NCI-H146 (cell line): ENCODE data around the gene ZNF878.
A peak's percentile ranks its signal among the peaks of the same experiment; 100 is the strongest.
"Not testable (repeated sequence)": the region's sequence is repeated elsewhere in the genome, so short reads cannot be mapped to it uniquely, and the experiment has no call there.

Source experiments
- DNase-seq: peaks from one replicate; lab custom pipeline; 2025; lab: John Stamatoyannopoulos, UW

Gene ZNF878

DNA sequence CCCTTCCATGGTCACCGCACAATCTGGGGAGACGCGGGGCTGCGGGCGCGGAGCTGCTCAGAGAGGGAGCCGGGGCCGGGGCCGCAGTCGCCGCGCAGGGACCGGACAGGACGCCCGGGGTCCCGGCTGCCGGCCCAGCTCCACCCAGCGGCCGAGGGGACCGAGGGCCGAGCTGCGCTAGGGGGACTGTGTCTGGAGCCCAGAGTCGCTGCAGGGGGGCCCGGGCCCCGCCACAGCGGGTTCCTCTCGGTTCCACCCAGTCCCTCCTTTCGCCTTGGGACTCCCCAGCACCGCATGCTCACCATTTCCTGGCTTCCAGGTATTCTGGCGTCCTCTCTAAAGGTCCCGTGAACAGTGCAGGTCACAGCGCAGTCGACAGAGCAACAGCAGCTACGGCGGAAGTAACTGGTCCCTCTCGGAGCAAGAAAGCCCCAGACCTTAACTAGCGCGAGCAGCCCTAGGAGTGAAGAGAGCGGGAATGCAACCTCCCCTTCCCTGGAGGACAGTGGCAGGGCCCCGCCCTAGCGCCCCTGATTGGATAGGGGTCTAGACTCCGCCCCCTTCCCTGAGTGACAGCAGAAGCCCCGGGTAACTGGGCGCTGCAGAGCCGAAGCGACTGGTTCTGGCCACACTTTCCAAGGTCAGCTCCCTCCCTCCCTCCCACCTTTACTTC, at the start of gene ZNF878:
Gene ZNF878 (minus strand): TSS at position 465 of the 673 bp plus-strand sequence. CDS start 160 bp downstream, at position 305.
- DNase-seq: peak; percentile 99

DNA sequence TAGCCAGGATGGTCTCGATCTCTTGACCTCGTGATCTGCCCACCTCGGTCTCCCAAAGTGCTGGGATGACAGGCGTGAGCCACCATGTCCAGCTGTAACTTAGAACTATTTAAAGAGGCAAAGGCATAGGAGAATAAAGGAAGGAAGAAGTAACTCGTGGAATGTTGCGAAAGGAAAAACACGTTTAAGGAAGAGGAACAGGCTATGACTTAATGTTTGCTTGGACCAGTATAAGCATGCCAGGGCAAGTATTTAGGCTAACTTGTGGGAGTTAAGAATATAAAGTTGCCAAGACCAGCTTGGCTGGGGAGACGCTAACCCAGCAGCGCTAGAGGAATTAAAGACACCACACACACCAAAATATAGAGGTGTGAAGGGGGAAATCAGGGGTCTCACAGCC, 45.3 kb upstream of the ZNF878 start:
- no peak for DNase-seq

GRCh38 chr19:12095111-12095790, 42.5 kb upstream of the ZNF878 start:
- DNase-seq: no peak

GRCh38 chr19:12093777-12094176, 41.0 kb upstream of the ZNF878 start:
- DNase-seq: no peak

GRCh38 chr19:12092956-12093355, 40.2 kb upstream of the ZNF878 start:
- no peak for DNase-seq

DNA sequence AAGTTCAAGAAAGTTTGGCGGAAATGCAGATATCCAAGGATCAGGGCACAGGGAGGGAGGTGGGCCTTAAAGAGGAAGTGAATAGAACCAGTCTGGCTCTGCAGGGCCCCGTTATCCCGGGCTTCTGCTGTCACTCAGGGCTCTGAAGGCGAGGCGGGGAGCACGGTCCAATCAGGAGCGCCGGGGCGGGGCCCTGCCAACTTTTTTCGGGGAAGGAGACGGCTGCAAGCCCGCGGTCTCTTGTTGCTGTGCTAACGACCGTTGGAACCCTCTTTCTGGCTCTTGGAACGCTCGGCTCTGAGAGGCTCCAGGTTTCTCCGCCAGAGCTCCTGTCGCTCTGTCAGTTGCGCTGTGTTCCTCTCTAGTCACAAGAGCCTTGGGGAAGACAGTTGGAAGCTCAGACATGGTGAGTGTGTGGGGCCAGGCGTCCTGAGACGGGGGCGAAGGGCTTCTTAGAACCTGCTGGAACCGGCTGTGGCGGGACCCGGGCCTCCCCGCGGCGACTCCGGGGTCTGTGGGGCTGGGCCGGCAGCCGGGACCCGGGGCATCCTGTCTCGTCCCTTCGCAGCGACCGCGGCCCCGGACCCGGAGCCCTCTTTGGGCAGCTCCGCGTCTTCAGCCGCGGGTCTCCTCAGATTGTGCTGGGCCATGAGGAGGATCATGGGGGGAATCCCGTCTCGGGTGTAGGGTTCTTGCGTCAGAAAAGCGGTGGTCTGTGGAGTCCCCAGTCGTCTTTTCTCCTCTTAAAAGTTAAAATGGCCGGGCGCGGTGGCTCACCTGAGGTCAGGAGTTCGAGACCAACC, 39.5 kb upstream of the ZNF878 start:
- peak; percentile 79 for DNase-seq

DNA sequence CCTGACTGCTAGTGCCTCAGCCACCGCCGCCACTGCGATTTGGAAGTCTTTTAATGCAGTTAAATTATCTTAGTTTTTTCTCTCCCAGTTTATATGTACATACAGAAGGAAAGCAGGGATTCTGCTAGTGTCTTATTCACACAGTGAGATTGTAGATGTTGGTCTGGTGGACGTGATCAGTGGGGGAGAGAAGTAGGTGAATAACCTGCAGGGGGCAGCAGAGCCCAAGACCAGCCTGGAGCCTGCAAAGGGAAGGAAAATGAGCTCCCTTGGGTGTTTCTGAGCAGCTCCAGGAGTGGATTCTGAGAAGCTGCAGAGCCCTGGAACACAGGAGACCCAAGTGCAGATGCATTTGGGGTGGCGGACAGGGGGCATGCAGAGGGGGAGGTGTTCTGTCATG, 38.0 kb upstream of the ZNF878 start:
- DNase-seq: peak; percentile 79

GRCh38 chr19:12085074-12085818, 32.5 kb upstream of the ZNF878 start:
- no peak for DNase-seq

DNA sequence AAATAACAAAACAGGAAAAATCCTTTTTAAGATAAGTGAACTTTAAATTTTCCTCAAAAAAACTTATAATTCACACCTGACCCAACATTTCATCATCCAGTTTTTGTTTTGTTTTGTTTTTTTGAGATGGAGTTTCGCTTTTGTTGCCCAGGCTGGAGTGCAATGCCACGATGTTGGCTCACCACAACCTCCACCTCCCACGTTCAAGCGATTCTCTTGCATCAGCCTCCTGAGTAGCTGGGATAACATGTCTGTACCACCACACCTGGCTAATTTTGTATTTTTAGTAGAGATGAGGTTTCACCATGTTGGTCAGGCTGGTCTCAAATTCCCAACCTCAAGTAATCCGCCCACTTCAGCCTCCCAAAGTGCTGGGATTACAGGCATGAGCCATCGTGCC, 30.6 kb upstream of the ZNF878 start:
- not testable (repeated sequence) for DNase-seq

DNA sequence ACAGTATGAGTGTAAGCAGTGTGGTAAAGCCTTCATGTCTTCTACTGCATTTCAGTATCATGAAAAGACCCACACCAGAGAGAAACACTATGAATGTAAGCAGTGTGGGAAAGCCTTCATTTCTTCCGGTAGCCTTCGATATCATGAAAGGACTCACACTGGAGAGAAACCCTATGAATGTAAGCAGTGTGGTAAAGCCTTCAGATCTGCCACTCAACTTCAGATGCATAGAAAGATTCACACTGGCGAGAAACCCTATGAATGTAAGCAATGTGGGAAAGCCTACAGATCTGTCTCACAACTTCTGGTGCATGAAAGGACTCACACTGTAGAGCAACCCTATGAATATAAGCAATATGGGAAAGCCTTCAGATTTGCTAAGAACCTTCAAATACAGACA, 24.6 kb upstream of the ZNF878 start:
- no peak for DNase-seq

DNA sequence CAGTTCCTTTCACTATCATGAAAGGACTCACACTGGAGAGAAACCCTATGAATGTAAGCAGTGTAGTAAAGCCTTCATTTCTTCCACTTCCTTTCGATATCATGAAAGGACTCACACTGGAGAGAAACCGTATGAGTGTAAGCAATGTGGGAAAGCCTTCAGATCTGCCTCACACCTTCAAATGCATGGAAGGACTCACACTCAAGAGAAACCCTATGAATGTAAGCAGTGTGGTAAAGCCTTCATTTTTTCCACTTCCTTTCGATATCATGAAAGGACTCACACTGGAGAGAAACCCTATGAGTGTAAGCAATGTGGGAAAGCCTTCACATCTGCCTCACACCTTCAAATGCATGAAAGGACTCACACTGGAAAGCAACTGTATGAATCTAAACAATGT, 23.6 kb upstream of the ZNF878 start:
- DNase-seq: not testable (repeated sequence)

GRCh38 chr19:12075538-12076139, 22.9 kb upstream of the ZNF878 start:
- no peak for DNase-seq

DNA sequence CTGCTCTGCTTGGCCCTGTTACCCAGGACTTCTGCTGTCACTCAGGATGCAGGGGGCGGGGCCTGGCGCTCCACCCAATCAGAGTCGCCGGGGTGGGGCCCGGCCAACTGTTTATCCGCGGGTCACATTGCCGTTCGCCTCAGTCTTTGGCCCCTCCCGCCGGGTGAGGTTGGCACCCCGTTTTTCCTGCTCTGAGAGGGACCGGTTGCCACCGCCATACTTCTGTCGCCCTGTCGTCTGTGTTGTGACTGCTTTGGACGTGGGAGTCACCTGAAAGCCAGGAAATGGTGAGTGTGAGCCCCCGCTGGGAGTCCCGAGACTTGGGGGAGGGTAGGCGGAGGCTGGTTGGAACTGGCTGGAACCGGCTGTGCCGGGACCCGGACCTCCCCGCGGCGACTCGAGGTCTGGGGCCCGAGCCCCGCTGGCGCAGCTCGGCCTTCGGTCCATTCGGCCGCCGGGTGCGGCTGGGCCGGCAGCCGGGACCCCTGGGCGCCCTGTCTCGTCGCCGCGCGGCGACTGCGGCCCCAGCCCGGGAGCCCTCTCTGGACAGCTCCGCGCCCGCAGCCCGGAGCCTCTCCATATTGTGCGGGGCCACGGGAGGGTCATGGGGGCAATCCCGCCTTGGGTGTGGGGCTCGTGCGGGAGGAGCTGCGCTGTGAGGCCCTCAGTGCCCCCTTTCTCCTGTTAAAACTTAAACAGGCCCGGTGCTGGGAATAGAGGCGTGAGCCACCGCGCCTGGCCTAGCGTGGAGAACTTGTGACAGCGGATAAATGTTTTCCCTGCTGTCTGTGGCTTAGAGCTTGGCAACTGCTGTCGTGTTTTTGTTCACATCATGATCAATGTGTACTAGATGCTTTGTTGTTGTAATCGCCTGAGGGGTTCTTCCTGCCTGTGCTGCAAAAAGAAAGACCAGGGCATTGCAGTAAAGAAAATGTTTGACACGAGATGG, 12.1 kb upstream of the ZNF878 start, which contains the start of gene ZNF844:
Gene ZNF844 (plus strand): TSS at position 142 of the 949 bp plus-strand sequence. CDS start 143 bp downstream, at position 285.
- DNase-seq: peak; percentile 96

DNA sequence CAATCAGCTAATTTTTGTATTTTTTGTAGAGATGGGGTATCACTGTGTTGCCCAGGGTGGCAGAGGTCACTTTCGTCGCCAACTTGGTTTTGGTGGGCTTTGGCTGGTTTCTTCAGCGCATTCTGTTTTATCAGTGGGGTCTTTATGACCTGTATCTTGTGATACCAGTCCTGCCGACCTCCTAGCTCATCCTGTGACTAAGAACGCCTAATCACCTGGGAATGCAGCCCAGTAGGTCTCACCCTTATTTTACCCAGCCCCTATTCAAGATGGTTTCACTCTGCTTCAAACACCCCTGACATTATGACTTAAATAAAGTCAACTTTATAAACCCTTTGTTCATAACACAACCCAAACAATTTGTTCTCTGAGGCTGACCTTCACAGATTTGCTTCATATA, 3.0 kb upstream of the ZNF878 start:
- DNase-seq: no peak

DNA sequence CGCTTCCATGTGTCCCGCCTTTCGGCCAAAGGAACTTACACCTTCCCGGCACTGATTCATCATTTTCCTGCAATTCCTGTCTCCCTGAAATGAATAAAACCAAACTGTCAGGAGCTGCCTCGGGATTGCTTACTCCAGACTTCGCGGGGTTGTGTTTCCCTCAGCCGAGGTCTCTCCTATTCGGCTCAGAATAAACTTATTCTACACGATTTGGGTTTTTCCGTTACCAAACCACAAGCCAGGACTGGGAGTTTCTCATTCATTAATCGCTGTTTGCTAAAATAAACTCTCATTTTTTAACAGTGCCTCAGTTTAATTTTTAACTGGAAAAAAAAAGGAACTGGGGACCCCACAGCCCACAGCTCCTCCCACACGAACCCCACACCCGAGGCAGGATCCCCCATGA, 667 bp downstream of the ZNF878 start:
- DNase-seq: peak; percentile 34

- DNase-seq: no peak
Observed at GRCh38 chr19:12047868-12048267, 4.9 kb downstream of the ZNF878 start.

DNA sequence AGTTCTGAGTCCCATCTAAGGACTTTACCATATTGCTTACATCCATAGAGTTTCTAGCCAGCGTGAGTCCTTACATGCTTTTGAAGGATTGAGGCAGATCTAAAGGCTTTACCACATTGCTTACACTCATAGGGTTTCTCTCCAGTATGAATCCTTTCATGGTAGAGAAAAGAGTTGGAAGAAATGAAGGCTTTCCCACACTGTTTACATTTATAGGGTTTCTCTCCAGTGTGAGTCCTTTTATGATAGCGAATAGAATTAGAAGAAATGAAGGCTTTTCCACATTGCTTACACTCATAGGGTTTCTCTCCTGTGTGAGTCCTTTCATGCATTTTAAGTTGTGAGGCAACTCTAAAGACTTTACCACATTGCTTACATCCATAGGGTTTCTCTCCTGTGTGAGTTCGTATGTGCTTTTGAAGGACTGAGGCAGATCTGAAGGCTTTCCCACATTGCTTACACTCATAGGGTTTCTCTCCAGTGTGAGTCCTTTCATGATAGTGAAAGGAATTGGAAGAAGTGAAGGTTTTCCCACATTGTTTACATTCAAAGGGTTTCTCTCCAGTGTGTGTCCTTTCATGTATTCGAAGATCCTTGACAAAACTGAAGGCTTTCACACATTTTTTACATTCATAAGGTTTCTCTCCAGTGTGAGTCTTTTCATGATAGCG, 8.9 kb downstream of the ZNF878 start:
- no peak for DNase-seq

GRCh38 chr19:12042893-12043292, 9.9 kb downstream of the ZNF878 start:
- DNase-seq: no peak

DNA sequence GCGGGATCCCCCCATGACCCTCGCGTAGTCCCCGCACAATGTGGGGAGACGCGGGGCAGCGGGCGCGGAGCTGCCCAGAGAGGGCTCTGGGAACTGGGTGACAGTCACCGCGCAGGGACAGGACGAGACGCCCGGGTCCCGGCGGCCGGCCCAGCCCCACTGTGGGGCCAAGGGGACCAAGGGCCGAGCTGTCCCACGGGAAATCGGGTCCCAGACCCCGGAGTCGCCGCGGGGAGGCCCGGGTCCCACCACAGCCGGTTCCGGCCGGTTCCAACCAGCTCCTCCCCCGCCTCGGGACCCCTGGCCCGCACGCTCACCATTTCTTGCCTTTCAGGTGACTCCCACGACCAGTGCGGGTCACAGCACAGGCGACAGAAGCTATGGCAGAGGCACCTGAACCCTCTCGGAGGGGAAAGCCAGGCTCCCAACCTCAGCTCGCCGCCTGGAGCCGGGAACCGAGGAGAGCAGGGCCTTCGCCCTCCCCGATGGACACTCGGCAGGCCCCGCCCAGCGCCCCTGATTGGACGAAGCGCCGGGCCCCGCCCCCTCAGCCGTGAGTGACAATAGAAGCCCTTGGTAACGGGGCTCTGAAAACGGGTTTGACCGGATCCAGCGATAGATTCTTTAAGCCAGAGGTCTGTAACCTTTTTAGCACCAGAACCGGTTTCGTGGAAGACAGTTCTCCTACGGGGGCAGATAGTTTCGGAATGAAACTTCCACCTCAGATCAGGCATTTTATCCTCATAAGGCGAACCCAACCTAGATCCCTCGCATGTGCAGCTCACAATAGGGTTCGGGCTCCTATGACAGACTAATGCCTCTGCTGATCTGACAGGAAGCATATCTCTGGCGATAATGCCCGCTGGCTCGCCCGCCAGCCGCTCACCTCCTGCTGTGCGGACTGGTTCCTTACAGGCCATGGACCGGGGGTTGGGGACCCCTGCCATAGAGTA, 17.3 kb downstream of the ZNF878 start, which contains the start of gene ZNF433:
Gene ZNF433 (minus strand): TSS at position 460 of the 953 bp plus-strand sequence. CDS start 140 bp downstream, at position 320.
- peak; percentile 98 for DNase-seq
